Measurements from ENCODE around the gene PITPNC1.
"Not testable (repeated sequence)": the region's sequence is repeated elsewhere in the genome, so short reads cannot be mapped to it uniquely, and the experiment has no call there.

PITPNC1 gene

GRCh38 chr17:67671493-67671892, 294.4 kb downstream of the PITPNC1 start:
- no peak overlapping the region for H3K4me3 ChIP-seq (ENCODE audit: low read depth, low read length)

GRCh38 chr17:67672592-67673335, 295.7 kb downstream of the PITPNC1 start:
- H3K4me3 ChIP-seq (ENCODE audit: low read depth, low read length), result no peak overlapping the region

- H3K4me3 ChIP-seq (ENCODE audit: low read depth, low read length), result no peak overlapping the region
Observed at GRCh38 chr17:67675481-67675880, 298.4 kb downstream of the PITPNC1 start.

DNA sequence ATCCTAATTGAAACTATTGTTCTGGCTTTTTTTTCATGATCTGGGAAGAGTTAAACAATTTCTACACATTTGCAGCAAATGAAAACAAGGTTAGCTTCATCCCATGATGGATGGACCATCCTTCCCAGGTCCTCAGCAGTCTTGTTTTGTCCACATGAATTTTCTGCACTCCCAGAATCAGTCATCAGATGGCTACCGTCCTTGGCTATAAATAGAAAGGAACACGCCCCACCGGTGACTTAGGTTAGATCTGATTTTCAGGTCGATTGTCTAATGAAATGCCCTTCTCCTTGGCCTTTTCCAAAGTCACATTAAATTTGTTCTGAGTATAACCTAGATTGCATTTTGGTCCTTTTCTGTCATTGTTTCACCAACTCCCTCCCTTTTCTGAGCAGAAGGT, 299.2 kb downstream of the PITPNC1 start:
- no peak overlapping the region for H3K4me3 ChIP-seq (ENCODE audit: low read depth, low read length)

DNA sequence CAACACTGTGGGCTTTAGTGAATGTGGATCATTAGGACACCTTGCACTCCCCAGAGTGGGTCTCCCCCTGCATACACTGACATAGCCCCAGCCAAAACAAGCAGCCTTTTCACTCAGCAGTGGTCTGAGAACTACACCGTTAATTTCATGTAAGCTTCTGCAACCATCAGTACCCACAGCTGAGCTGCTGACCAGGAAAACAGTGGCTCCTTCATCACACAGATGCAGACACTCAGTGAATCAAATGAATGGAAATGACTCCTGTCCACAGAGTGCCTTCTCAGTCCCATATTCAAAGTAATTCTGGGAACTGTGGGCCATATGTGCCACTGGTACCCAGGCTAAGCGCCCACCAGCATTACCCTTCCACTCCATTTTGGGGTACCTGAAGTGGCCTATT, 301.3 kb downstream of the PITPNC1 start:
- no peak overlapping the region for H3K4me3 ChIP-seq (ENCODE audit: low read depth, low read length)

GRCh38 chr17:67679225-67679624, 302.1 kb downstream of the PITPNC1 start:
- no peak overlapping the region for H3K4me3 ChIP-seq (ENCODE audit: low read depth, low read length)

GRCh38 chr17:67679721-67680120, 302.6 kb downstream of the PITPNC1 start:
- H3K4me3 ChIP-seq (ENCODE audit: low read depth, low read length), result no peak overlapping the region

DNA sequence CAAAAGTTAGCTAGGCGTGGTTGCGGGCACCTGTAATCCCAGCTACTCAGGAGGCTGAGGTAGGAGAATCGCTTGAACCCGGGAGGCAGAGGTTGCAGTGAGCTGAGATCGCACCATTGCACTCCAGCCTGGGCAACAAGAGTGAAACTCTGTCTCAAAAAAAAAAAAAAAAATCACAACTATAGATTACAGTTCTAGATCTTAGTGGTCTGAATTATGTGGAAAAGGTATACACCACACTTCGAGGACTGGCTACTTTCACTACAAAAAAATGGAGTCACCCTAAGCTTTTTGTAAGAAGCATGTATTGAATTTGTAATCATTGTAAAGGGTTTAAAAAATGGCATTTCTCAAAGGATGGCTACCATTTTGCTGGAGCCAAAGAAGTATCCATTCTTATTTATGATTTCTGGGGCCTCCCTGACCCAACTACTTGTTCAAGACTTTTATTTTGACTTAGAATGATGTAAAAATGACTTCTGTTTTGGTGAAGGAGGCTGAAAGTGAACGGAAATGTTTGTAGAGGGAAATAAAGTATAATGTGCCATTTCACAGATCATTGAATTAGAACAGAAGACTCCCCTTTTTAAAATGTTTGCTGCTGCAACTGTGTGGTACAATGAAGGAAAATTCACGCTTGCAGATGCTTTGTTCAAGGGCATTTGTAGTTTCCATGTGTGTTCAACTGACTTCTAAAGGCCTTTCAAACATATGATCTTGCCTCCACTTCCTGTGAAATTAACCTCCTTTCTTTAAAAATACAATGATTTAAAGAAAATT, 303.6 kb downstream of the PITPNC1 start:
- H3K4me3 ChIP-seq (ENCODE audit: low read depth, low read length), result no peak overlapping the region

DNA sequence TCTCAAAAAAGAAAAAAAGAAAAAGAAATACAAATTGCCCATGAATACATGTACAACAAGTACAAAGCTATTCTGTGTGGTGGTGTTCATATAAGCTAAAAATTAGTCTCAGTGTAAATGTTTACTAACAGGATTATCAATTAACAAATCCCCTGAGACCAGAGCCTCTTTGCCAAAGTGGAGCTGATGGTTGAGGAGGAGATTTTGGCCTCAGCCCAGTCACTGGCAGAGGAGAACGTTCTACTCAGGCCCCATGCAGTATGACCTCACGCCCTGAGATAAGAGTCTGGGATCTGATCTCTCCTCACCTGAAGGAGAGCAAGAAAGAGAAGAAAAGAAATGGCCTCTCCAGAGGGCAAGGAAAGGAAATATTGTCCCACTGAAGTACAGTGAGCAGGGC, 305.1 kb downstream of the PITPNC1 start:
- H3K4me3 ChIP-seq (ENCODE audit: low read depth, low read length), result no peak overlapping the region

GRCh38 chr17:67685351-67685750, 308.3 kb downstream of the PITPNC1 start:
- no peak overlapping the region for H3K4me3 ChIP-seq (ENCODE audit: low read depth, low read length)

DNA sequence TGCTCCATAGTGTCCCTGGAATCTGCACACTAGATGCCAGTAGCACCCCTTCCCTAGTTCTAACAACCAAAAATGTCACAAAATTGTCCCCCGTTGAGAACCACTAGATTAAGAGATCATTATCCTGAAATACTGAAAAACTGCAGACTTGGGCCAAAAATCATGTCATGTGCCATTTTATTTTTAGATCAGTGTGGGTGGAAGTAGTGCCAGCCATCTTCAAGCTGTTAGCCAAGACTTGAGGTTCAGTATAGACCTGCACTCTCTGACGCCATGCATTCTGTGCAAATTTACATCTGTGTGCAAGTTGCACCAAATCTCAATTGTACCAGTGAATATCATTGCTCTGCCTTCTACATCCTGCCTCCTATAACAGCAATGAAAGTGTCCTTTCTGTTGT, 309.2 kb downstream of the PITPNC1 start:
- no peak overlapping the region for H3K4me3 ChIP-seq (ENCODE audit: low read depth, low read length)

- H3K4me3 ChIP-seq (ENCODE audit: low read depth, low read length), result no peak overlapping the region
Observed at GRCh38 chr17:67687511-67687910, 310.4 kb downstream of the PITPNC1 start.

DNA sequence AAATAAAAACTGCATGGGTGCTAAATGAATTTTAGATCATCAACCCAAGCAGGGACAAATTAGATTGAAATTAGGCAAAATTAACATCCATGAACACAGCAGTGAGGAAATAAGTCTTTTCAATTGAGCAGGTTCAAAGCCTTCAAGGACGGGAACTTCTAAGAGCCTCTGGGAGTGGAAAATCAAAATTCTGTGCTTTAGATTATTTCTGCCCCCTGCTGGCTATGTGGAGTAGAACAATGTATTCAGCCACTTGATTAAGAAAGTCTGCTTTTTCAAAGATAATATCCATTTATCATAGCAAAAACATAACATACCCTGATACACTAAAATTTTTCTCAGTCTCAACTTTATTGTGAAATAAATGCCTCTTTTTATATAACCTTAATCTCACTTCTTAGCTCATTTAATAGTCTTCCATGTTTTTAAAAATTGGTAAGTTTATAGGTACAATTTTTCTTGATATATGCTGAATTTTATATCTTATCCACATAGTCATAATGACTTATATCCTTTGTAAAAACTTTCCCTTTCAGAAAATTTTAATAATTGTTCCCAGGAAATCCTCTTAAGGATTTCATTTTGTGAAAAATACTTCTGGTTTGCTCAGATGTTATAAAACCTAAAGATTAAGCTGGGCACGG, 312.6 kb downstream of the PITPNC1 start:
- H3K4me3 ChIP-seq (ENCODE audit: low read depth, low read length), result no peak overlapping the region

DNA sequence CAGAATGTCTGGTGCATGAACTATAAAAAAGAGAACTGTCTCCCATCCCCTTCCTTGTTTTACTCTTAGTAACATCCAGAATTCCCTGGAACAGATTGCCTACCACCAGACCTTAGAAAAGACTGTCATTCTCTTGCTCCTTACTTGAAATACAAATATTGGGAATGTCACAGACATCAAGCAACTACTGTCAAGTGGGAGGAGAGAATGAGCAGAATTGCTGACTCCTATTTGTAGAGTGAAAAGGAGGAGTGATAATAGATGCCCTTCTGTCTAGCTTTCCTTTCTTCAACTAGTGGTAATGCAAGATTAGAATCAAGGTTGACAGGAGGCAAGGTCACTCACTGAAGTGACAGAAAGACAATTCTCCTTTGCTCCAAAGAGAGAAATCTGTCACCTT, 316.7 kb downstream of the PITPNC1 start:
- no peak overlapping the region for H3K4me3 ChIP-seq (ENCODE audit: low read depth, low read length)

DNA sequence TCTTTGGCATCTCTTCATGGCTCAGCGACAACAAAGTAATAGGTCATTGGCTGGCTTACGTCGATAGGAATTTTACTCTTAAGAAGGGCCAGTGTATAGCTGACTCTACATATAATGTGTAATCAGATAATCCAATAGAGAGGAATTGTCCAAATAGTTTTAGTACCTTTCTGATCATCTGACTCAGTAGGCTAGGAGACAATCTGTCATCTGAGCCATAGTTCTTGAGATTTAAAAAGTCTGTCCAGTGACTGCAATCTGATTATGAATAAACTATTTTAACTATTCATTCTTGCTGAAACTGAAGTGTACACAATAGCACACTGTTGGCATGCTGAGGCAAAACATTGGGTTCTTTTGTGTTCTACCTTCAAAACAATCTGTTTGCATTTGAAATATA, 319.3 kb downstream of the PITPNC1 start:
- no peak overlapping the region for H3K4me3 ChIP-seq (ENCODE audit: low read depth, low read length)

DNA sequence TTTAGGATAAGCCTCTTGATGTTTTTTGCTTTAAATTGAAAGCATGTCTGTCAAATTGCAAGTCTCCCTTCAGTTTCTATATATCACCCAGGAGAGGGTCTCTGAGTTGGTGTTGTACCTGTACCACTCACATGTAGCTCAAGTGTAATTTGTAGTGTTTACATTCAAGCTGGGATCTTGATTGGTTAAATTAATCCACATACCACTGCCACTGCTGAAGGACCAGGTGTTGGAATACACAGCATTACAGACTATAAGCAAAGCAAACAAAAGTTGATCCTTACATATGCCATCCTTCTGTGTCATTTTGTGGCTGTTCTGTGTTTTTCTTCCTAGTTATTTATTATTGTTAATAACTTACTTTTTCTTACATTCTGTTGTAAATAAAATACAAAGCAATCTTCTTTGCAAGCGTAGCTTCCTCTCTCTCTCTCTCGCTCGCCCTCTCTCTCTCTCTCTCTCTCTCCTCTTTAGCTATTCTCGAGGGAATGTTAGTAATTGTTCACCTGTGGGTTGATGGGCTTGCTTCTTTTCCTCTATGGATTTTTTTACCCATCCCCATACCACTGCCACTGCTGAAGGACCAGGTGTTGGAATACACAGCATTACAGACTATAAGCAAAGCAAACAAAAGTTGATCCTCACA, 319.9 kb downstream of the PITPNC1 start:
- no peak overlapping the region for H3K4me3 ChIP-seq (ENCODE audit: low read depth, low read length)

DNA sequence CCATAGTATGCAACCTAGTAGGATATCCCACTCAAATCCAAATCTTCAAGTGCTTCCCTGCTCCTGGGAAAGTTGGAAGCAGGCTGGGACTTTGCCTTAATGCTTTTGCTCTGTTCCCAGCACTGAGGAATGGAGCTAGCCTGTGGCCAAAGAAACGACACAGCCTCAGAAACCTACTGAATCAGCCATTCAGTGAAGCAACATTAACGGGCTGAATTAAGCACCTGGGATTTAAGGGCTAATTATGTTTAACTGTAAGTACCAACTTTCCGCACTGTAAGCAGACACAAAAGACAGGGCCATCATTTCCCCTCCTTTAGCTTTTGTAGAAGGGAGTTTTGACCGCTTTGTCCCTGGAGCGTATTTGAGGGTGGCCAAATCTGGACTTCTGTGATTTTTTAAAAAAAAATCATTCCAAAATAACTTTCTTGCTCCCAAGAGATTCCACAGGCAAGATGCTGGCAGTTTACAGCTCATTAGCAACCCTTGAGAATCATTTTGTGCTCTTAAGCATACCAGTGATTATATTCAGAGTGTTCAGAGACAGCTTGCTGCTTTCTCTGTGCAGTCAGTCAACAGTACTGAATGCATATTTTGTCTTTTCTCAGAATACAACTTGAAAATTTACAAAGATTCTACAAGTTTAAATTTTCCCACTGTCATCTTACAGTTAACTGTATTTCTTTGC, 323.1 kb downstream of the PITPNC1 start:
- no peak overlapping the region for H3K4me3 ChIP-seq (ENCODE audit: low read depth, low read length)

DNA sequence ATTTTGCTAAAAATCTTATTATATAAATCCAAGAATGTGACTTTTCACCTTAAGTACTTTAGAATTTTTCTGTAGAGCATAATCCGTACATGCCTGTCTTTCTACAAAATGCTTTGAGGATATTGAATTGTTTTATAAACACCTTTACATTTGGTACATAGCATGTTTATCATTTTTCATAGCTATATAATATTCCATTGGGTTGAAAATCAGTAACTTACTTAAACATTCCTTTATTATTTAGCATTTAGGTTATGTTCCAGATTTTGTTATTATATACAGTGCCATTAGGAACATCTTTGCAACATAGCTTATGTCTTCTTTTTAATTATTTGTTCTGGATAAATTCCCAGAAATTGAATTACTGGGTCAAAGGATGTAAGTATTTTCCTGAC, 323.6 kb downstream of the PITPNC1 start:
- no peak overlapping the region for H3K4me3 ChIP-seq (ENCODE audit: low read depth, low read length)

DNA sequence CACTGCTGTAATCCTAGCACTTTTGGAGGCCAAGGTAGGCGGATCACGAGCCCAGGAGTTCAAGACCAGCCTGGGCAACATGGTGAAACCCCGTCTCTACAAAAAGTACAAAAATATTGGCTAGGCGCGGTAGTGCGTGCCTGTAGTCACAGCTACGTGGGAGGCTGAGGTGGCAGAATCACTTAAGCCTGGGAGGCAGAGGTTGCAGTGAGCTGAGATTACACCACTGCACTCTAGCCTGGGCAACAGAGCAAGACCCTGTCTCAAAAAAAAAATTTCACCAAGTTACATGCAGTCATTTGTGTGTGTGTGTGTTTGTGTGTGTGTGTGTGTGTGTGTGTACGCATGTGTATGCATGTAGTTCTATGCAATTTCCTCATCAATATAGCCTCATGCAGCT, 325.8 kb downstream of the PITPNC1 start:
- H3K4me3 ChIP-seq (ENCODE audit: low read depth, low read length), result not testable (repeated sequence)

- no peak overlapping the region for H3K4me3 ChIP-seq (ENCODE audit: low read depth, low read length)
Observed at GRCh38 chr17:67707442-67707841, 330.4 kb downstream of the PITPNC1 start.

DNA sequence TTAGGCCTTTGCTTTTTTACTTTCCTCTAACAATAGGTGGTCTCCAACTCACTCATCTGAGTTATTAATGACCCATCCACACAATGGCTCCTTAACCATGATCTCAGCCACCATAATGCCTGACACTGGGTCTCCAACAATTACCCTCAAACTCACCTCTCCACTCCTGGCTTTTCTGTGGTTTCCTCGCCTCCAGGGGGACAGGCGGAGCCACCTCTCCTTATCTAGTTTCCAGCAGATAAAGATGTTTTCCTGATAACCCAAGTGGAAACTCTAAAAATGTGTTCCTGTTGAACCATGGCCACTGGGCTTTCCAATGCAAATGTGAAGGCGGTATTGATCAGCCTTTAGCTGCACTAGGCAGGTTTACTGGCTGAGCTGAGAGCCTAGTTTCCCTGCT, 331.3 kb downstream of the PITPNC1 start:
- no peak overlapping the region for H3K4me3 ChIP-seq (ENCODE audit: low read depth, low read length)
